ENCODE results near the gene CCDC73. TPM values are rescaled to one million over a fixed set of nuclear protein-coding genes. Genes with fewer than 3 reads are reported as not detected.

The CCDC73 gene
- total RNA-seq, 2 experiments from 2014 or later, result not detected

DNA sequence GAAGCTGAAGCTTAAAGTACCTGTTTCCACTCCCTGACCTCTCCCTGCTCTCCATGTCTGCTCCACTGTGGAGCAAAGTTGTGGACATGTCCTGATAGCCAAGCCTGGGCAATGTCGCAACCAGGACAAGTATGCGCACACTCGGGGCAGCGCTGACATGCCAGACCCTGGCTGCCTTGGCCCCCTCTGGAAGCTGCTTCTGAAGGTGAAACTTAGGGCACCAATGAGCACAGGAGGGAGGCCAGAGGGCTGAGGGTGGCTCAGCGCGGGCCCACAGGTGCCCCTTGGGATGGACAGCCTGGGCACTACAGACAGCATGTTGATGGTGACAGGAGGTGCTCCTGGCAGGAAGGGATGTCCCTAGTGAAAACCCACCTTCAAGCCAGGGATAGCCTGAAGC is 90.2 kb downstream of the CCDC73 start:
- ATAC-seq (no peak), DNase-seq (no peak)
- H3K27ac Mint-ChIP-seq, result no peak overlapping the region
- peaks cover 7% of the 10 kb centered on the region for H3K27me3 Mint-ChIP-seq (ENCODE audit: low read depth)
- peaks cover 6% of the 10 kb centered on the region for H3K9me3 Mint-ChIP-seq (ENCODE audit: insufficient read depth)
- CTCF ChIA-PET, result no interaction called here
- H3K4me3 Mint-ChIP-seq, result no peak overlapping the region
- POLR2A ChIA-PET, result no interaction called here
- no peaks in the 10 kb centered on the region for H3K4me1 Mint-ChIP-seq (ENCODE audit: low read depth)
- H3K36me3 Mint-ChIP-seq (ENCODE audit: low read depth), result no peaks in the 10 kb centered on the region

DNA sequence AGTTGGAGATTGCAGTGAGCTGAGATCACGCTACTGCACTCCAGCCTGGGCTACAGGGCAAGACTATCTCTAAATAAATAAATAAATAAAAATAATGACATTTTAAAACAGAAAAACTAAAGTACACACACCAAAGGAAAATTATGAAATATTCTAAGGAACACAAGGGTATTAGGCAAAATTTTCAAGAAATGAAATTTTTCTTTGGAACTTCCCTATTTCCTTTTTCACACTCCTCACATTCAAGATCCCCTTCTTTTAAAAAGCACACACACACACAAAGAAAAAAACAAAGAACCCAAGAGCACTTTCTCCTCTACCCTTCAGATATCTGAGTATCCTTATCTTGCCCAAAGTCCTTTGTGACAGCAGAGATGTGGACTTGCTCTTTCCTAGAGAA is 92.8 kb downstream of the CCDC73 start:
- H3K4me3 Mint-ChIP-seq, result no peak overlapping the region
- DNase-seq (no peak), ATAC-seq (no peak)
- H3K4me1 Mint-ChIP-seq (ENCODE audit: low read depth), result no peaks in the 10 kb centered on the region
- no peaks in the 10 kb centered on the region for H3K36me3 Mint-ChIP-seq (ENCODE audit: low read depth)
- ChIA-PET POLR2A (no interaction called here), CTCF (no interaction called here)
- no peak overlapping the region for H3K27ac Mint-ChIP-seq
- peaks cover 6% of the 10 kb centered on the region for H3K9me3 Mint-ChIP-seq (ENCODE audit: insufficient read depth)
- H3K27me3 Mint-ChIP-seq (ENCODE audit: low read depth), result peaks cover 2% of the 10 kb centered on the region

DNA sequence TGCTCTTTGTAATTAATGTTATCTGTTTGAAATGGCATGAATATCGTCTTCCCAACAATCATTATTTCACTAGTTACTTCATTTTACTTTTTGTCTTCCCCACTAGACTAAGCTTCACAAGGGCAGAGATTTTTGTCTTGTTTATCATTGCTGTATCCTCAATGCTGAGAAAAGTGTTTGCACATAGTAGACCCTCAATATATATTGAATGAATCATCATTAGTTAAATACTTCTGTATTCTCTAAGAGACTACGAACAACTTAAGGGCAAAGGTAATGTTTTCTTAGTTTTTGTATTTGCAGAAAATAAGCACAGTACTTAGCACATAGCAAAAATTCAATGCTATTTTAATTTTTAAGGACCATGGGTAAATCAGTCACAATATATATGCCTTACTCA is 95.9 kb downstream of the CCDC73 start:
- Mint-ChIP-seq H3K9me3 (ENCODE audit: insufficient read depth) (no peaks in the 10 kb centered on the region), H3K36me3 (ENCODE audit: low read depth) (no peaks in the 10 kb centered on the region), H3K4me1 (ENCODE audit: low read depth) (no peaks in the 10 kb centered on the region), H3K4me3 (no peak overlapping the region), H3K27ac (no peak overlapping the region), H3K27me3 (ENCODE audit: low read depth) (peaks cover 2% of the 10 kb centered on the region)
- no peak for DNase-seq
- ChIA-PET CTCF (no interaction called here), POLR2A (no interaction called here)
- ATAC-seq, result no peak

DNA sequence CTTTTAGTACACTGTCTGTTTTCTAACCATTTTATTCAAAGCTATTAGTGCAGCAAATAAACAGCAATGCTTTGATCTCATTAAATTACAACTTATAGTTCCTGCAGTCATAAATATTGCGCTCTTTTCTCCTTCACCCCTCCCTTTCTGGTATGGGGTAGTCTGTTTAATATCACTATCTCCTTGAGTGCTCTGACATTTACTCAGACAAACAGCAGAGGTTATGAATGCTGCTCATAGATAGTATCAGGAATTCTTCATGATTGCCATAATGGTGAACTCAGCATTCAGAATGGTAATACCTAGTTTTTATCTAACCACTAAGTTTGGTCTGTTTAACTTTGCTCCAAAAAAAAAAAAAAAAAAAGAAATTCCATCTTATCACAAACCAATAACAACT is 123.4 kb downstream of the CCDC73 start:
- Mint-ChIP-seq H3K27ac (no peak overlapping the region), H3K27me3 (ENCODE audit: low read depth) (peaks cover 3% of the 10 kb centered on the region), H3K36me3 (ENCODE audit: low read depth) (no peaks in the 10 kb centered on the region), H3K4me1 (ENCODE audit: low read depth) (no peaks in the 10 kb centered on the region), H3K9me3 (ENCODE audit: insufficient read depth) (no peaks in the 10 kb centered on the region), H3K4me3 (no peak overlapping the region)
- DNase-seq (no peak), ATAC-seq (no peak)
- CTCF ChIA-PET, result no interaction called here
- POLR2A ChIA-PET, result no interaction called here

DNA sequence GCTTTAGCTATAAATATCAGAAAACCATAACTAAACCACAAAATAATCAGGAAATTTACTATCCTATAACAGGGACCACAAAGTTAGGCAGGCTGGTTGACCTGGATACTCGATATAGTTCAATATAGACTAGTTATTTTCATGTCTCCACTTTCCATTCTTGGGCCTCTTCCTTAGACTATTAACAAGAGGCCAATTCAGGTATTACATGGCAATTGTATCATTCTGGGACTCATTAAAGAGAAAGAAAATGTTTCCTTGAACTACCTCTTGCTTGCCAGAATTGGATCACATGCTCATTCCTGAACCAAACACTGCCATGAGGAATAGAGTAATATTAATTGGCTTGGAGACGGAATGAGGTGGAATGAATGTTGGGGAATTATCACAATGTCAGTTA is 134.8 kb downstream of the CCDC73 start:
- POLR2A ChIA-PET, result no interaction called here
- Mint-ChIP-seq H3K36me3 (ENCODE audit: low read depth) (no peaks in the 10 kb centered on the region), H3K4me1 (ENCODE audit: low read depth) (peaks cover 3% of the 10 kb centered on the region), H3K27me3 (ENCODE audit: low read depth) (peaks cover 5% of the 10 kb centered on the region), H3K9me3 (ENCODE audit: insufficient read depth) (no peaks in the 10 kb centered on the region), H3K27ac (no peak overlapping the region), H3K4me3 (no peak overlapping the region)
- DNase-seq, result no peak
- no peak for ATAC-seq
- CTCF ChIA-PET, result no interaction called here

DNA sequence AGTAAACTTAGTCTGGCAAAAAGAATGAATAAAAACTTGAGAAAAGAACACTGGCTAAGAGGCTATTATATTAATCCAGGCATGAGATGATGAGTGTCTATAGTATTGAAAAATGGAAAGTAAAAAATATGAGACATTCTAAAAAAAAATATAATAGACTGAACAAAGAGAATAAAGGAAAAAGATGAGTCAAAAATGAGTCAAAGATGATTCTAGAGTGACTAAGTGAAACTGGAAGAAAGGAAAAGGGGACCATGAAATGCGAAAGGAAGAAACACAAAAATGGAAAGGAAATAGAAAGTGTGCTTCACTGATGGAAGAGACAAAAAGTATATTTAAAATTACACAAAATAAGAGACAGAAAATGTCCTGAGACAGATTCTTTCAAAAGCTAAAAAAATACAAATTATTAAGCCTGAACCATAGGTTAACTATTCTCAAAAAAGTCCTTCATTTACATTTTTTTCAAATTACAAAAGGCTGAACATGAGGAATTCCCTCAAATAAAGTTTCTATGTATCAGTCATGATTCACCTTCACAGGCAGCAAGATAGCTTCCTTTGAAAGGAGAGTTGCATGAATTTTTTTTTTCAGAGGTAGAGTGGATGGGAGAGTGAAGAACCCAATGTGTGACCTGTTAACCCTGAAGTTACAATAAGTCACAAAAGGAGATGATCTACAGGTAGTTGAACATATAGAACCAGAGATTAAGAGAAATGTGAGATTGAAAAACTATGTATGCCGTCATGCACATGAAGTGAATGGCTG is 135.6 kb downstream of the CCDC73 start:
- CTCF ChIA-PET, result no interaction called here
- ATAC-seq (no peak), DNase-seq (no peak)
- Mint-ChIP-seq H3K27ac (no peak overlapping the region), H3K4me1 (ENCODE audit: low read depth) (peaks cover 3% of the 10 kb centered on the region), H3K9me3 (ENCODE audit: insufficient read depth) (no peaks in the 10 kb centered on the region), H3K27me3 (ENCODE audit: low read depth) (peaks cover 5% of the 10 kb centered on the region), H3K4me3 (no peak overlapping the region), H3K36me3 (ENCODE audit: low read depth) (no peaks in the 10 kb centered on the region)
- POLR2A ChIA-PET, result no interaction called here

DNA sequence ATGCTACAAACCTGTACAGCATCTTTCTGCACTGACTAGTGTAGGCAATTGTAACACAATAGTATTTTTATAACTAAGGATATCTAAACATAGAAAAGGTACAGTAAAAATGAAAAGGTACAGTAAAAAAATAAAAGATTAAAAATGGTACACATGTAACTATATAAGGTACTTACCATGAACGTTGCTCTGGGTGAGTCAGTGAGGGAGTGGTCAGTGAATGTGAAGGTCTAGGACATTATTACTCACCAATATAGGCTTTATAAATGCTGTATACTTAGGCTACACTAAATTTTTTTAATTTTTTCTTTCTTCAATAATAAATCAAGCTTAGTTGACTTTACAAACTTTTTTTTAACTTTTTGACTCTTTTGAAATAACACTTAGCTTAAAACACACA is 150.9 kb downstream of the CCDC73 start:
- ChIA-PET CTCF (no interaction called here), POLR2A (no interaction called here)
- no peak overlapping the region for H3K4me3 Mint-ChIP-seq
- H3K36me3 Mint-ChIP-seq (ENCODE audit: low read depth), result no peaks in the 10 kb centered on the region
- no peaks in the 10 kb centered on the region for H3K9me3 Mint-ChIP-seq (ENCODE audit: insufficient read depth)
- no peaks in the 10 kb centered on the region for H3K27me3 Mint-ChIP-seq (ENCODE audit: low read depth)
- no peak for DNase-seq
- no peak for ATAC-seq
- H3K4me1 Mint-ChIP-seq (ENCODE audit: low read depth), result no peaks in the 10 kb centered on the region
- no peak overlapping the region for H3K27ac Mint-ChIP-seq

DNA sequence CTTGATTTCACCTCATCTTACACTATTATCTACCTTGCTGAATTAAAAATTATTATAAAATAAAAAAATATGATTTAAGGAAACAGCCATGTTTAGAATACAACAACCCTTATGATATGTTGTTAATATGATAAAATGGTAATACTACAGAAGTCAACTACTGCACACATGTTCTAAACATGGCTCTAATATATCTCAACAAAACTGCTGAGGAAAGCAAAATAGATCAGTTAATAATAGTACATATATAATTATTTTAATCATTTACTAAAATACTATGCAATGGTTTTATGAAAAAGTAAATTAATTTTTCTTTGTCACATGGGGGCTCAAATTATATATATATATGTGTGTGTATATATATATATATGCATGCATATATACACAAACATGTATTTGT is 153.1 kb downstream of the CCDC73 start:
- CTCF ChIA-PET, result interaction anchor here (0.6 kb wide), 1 partner anchor 1650 kb away, joined by 3 read pairs; no protein-coding TSS in a partner anchor
- H3K9me3 Mint-ChIP-seq (ENCODE audit: insufficient read depth), result no peaks in the 10 kb centered on the region
- POLR2A ChIA-PET, result no interaction called here
- DNase-seq, result no peak
- no peaks in the 10 kb centered on the region for H3K4me1 Mint-ChIP-seq (ENCODE audit: low read depth)
- H3K36me3 Mint-ChIP-seq (ENCODE audit: low read depth), result no peaks in the 10 kb centered on the region
- H3K27ac Mint-ChIP-seq, result no peak overlapping the region
- no peak overlapping the region for H3K4me3 Mint-ChIP-seq
- H3K27me3 Mint-ChIP-seq (ENCODE audit: low read depth), result peaks cover 4% of the 10 kb centered on the region
- no peak for ATAC-seq

DNA sequence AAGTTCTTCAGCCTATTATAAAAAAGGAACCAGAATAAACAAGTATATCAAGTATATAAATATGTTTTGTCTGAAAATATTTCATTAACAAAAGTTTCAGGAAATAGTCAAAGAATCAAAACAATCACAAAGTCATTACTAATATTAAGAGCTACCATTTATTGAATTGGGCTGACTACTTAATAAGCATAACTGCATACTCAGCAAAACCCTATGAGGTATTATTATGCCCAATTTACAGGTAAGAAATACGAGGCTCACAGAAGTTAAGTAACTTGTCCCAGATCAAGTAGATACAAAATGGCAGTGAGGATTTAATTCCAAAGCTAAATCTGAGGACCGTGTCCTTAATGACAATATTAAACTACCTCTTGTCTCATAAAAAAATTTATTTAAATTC is 158.6 kb downstream of the CCDC73 start:
- ChIA-PET POLR2A (no interaction called here), CTCF (no interaction called here)
- H3K4me3 Mint-ChIP-seq, result no peak overlapping the region
- no peaks in the 10 kb centered on the region for H3K36me3 Mint-ChIP-seq (ENCODE audit: low read depth)
- DNase-seq (no peak), ATAC-seq (no peak)
- no peaks in the 10 kb centered on the region for H3K4me1 Mint-ChIP-seq (ENCODE audit: low read depth)
- H3K27me3 Mint-ChIP-seq (ENCODE audit: low read depth), result peaks cover 16% of the 10 kb centered on the region
- no peak overlapping the region for H3K27ac Mint-ChIP-seq
- H3K9me3 Mint-ChIP-seq (ENCODE audit: insufficient read depth), result no peaks in the 10 kb centered on the region

DNA sequence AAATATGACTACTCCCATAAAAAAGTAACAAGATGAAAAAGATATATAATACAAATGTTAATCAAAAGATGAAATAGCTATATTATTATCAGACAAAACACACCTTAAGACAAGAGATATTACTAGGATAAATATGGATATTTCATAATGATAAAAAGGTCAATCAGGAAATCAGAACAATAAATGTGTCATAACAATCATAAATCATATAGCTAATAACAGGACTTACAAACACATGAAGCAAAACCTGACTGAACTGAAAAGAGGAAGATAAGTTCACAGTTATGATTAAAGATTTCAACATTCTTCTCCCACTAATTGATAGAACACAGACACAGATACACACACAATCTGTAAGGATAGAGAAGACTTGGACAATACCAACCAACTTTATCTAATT is 163.6 kb downstream of the CCDC73 start:
- no peaks in the 10 kb centered on the region for H3K9me3 Mint-ChIP-seq (ENCODE audit: insufficient read depth)
- ChIA-PET POLR2A (no interaction called here), CTCF (no interaction called here)
- H3K4me1 Mint-ChIP-seq (ENCODE audit: low read depth), result no peaks in the 10 kb centered on the region
- ATAC-seq (no peak), DNase-seq (no peak)
- no peak overlapping the region for H3K27ac Mint-ChIP-seq
- H3K27me3 Mint-ChIP-seq (ENCODE audit: low read depth), result peaks cover 14% of the 10 kb centered on the region
- no peaks in the 10 kb centered on the region for H3K36me3 Mint-ChIP-seq (ENCODE audit: low read depth)
- H3K4me3 Mint-ChIP-seq, result no peak overlapping the region

DNA sequence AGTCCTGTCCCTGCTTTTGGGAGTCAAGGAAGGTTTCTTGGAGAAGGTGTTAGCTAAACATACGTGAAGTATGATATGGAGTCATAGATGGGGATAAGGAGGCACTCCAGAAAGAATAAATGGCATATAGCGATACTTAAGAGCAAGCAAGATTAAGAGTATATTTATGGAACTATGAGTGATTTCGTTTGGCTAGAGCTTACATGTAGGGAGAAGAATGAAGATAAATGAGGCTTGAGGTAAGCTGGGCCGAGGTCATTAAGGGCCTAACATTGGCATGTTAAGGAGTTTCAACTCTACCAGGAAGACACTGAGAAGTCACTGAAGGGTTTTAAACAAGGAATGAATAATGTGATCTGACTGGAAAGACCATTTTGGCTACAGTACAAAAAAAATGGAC is 177.6 kb downstream of the CCDC73 start:
- no peak overlapping the region for H3K4me3 Mint-ChIP-seq
- ChIA-PET CTCF (interaction anchor here (1.0 kb wide), 1 partner anchor 40 kb away, joined by 3 read pairs; no protein-coding TSS in a partner anchor), POLR2A (no interaction called here)
- H3K27me3 Mint-ChIP-seq (ENCODE audit: low read depth), result peaks cover 3% of the 10 kb centered on the region
- H3K27ac Mint-ChIP-seq, result no peak overlapping the region
- H3K36me3 Mint-ChIP-seq (ENCODE audit: low read depth), result no peaks in the 10 kb centered on the region
- no peaks in the 10 kb centered on the region for H3K4me1 Mint-ChIP-seq (ENCODE audit: low read depth)
- ATAC-seq, result no peak
- no peaks in the 10 kb centered on the region for H3K9me3 Mint-ChIP-seq (ENCODE audit: insufficient read depth)
- no peak for DNase-seq

DNA sequence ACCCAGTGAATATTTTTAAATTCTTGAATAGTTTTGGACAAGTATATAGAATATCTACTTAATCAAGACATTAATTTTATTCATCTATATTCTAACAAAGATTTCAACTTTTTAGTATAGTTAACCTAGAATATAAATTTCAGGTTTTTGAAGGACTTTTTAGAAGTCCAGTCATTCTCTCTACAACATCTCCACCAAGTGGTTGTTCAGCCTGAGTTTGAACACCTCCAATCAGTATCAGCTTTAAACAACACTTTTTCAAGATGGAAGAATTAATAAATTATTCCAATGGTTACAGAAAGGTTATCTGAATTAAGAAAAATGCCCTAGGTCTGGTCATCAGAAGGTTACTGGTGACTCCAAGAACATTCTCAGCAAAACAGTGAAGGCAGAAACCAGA is 179.0 kb downstream of the CCDC73 start:
- Mint-ChIP-seq H3K27me3 (ENCODE audit: low read depth) (no peaks in the 10 kb centered on the region), H3K4me3 (no peak overlapping the region), H3K27ac (no peak overlapping the region), H3K9me3 (ENCODE audit: insufficient read depth) (no peaks in the 10 kb centered on the region), H3K4me1 (ENCODE audit: low read depth) (no peaks in the 10 kb centered on the region), H3K36me3 (ENCODE audit: low read depth) (no peaks in the 10 kb centered on the region)
- ChIA-PET CTCF (no interaction called here), POLR2A (no interaction called here)
- ATAC-seq, result no peak
- DNase-seq, result no peak

DNA sequence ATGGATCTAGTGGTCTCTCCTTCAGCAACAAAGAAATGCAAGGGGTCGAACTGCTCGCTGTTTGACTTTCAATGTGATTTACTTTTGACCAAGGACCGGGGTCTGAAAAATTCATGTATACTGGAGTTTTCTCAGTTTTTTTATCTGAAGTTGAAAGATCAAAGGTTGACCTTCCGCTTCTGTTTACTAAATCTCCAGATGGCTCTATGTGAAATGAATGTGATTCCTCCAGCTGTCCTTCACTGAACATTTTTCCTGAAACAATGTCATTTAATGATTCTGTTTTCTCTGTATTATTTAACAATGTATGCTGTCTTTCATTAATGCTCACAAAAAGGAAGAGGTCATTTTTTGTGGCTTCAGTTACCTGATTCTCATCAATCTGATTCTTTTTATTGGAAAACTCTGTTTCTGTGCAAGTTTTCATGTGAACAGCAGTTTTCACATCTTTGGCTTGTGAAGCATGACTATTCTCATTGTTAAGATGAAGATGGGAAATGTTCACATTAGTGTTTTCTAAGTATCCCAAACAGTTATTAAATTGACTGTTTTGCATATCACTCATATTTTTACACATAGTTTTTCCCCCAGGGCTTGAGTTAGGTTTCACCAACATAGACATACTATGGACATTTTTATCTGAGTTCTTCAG is 180.8 kb downstream of the CCDC73 start:
- no peak for DNase-seq
- ATAC-seq, result no peak
- Mint-ChIP-seq H3K4me3 (no peak overlapping the region), H3K4me1 (ENCODE audit: low read depth) (no peaks in the 10 kb centered on the region), H3K36me3 (ENCODE audit: low read depth) (peaks cover 9% of the 10 kb centered on the region), H3K27ac (no peak overlapping the region), H3K27me3 (ENCODE audit: low read depth) (no peaks in the 10 kb centered on the region), H3K9me3 (ENCODE audit: insufficient read depth) (no peaks in the 10 kb centered on the region)
- POLR2A ChIA-PET, result no interaction called here
- CTCF ChIA-PET, result no interaction called here
